KG1 (cell line): ENCODE measurements around the gene GDNF.
"Not testable (repeated sequence)": the region's sequence is repeated elsewhere in the genome, so short reads cannot be mapped to it uniquely, and the experiment has no call there.

Experiments
- DNase-seq: peaks from one replicate; lab custom pipeline; 2025; lab: John Stamatoyannopoulos, UW

GDNF gene

DNA sequence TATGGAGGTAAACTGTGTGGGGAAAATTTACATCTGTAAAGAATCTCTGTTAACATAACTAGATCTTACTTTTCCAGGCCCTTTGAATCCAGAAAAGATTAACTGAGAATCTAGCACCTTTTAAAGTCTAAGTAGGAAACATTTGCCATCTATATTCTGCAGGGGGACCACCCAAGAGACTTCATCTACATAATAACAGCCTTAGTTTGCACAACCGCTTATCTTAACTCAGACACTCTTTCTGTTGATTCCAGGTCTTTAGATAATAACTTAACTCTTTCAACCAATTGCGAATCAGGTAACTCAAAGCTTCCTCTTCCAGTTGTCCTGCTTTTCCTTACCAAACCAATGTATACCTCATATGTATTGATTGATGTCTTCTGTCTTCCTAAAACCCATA is 53.4 kb downstream of the GDNF start:
- DNase-seq = no peak

DNA sequence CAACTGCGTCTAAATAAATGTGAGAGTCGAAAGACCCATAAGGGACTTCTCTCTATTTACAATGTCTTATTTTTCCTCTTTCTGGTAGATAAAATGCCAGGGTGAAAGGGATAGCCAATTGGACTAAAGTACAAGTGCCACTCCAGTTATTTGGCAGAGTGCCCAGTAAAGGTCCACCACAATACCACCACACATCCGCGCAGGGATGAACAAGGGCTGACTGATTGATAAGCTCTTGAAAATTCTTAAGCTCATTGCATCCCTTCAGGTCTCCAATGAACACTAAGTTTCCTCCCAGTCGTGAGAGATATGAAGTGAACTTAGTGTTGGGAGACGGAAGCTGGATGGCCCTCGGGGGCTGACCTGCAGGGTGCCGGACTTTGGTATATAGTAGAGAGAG is 58.4 kb downstream of the GDNF start:
- not testable (repeated sequence) for DNase-seq

DNA sequence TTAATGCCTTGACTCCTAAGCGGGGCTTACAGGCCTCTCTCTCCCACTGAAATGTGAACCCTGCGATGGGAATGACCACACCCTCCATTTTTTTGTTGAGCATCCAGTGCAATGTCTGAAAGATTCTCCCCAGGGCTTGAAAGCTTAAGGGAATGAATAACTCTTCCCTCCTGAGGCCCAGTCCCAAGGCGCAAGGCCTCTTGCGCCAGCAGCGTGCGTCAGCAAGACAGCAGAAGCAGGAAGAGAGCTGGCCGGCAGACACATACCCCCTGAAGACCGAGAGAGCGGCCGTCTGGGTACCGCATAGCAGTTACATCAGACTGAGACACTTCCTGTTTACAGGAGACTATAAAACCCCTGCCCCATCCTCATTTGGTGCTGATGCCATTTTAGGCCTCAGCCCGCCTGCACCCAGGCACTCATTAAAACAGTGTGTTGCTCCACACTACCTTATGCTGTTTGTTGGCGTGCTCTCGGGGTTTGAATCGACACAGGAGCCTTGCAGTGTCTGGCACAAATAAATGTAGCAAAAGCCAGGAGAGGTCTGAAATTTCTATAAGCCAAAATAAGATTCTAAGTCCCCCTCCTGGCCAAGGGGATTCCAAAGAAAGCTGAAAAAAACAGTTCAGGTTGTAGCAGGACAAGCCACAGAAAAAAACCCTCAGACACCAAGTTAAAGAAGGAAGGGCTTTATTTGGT is 62.3 kb downstream of the GDNF start:
- DNase-seq = no peak

DNA sequence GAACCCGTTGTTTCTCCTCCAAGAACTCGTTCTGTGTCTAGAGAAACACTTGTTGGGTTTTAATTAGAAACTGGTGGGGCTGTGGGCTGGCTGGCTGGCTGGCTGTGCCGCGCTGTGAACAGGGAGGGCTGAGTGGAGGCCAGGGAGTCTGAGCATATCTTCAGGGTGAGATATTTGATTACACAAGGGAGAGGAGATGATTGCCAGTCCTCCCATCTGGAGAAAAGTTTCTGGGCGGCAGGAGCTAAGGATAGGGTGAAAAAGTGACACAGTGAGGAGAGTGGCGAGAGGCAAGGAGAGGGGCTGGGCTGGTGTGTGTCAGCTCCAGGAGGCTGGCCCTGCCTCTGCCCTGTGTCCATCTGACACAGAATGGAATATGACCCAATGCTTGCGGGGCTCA is 63.0 kb downstream of the GDNF start:
- DNase-seq = no peak

DNA sequence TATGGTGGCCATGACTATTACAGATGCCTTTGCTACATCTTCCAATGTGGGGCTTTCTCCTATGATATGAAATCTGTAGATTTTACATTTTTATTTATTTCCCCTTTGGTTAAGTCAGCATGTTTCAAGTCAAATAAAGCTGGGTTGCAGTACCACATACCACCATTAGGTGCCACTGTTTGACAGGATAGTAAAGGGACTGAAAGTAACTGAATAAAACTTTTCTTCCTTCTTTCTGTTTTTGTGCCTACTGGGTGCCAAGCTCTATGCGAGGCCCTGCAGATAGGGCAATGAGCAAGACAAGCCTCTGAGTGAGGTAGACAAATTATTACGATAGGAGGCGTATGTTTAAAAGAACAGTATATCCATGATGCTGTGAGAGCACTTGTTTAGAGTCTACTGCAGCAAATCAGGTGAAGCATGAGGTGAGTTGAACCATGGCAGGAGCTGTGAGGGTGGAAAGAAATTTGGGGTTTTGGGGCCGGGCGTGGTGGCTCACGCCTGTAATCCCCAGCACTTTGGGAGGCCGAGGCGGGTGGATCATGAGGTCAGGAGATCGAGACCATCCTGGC is 64.8 kb downstream of the GDNF start:
- DNase-seq = peak; percentile 2

DNA sequence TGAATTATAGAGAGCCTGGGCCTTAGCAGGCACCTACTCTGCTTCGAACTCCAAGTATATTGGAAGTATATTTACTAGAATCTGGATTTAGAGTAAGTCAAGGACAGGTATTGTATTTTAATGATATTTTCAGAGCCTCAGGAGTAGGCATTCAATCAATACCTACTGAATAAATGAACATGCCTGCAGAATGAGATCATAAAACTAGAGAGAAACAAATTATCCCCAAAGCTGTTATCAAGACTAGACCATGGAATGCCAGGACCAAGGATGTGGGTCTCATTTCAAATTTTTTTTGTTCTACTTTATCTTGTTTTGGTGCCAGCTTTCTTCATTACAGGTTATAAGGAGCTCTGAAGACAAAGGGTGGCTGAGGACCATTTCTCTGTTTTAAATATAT is 66.0 kb downstream of the GDNF start:
- no peak for DNase-seq

DNA sequence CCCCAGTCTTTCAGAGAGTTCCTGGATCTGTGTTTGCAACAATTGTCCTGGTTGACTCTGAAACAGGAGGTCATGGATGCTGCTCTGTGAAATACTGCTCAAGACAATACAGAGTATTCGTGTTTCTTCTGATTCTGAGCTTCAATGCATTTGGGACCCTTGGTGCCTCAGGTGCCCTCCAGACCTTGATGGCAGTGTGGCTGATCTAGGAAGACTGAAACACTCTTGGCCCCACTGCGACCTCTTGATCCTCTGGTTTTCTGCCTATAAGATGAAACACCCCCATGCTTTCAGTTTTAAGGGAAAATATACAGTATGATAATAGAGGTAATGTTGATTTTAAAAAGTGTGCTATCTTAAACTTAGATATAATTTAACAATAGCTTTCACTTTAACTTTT is 67.6 kb downstream of the GDNF start:
- DNase-seq = no peak

DNA sequence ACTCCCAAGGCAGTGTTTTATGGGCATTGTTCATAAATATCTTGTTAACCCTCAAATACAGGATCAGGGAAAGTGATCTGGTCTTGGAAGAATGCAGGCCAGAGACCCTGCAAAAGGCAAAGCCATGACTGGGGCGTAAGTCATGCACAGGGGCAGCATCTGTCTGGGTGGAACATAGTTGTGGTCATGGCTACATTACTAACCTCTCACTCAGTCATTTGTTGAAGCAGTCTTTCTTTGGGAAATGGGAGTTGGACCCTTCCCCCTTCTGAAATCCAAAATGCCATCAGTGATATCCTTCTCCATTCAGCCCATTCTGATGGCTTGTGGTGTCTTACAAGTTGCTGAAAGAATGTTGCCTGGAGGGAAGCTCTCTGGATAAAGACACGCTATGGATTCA is 68.1 kb downstream of the GDNF start:
- no peak for DNase-seq

DNA sequence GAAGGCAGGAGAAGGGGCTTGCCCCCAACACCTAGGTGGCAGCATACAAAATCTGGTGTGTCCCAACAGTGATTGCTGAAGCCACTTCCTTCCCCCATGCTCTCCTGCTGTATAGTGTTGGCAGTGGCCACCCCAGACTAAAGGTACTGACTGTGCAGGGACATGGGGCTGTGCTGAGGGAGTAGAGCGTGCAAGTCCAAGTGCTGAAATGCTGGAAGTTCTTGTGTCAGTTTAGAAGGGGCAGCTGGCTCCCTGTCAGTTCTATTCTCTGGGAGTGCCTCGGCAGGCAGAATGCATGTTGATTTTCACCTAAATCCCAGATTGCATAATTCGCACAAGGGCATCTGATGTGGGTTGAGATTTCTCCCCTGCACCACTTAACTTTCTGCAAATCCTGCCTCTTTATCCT is 68.6 kb downstream of the GDNF start:
- DNase-seq = no peak

DNA sequence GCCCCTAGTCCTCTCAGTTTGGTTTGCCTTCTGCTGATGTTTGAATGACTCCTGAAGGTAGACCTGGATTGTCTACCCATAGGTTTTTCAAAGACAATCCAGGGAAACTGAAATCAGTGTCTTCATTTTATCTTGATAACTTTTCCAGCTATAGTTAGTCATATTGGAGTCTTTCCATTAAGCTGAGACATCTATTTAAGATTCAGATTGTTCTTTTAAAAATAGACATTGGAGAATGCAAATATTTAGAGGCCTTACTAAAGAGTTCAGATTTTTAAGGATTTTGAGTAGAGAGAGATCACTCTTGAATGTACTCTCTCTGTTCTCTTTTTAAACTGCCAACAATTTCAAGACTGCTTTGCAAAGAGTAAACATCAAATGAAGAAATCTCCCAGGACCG is 69.1 kb downstream of the GDNF start:
- no peak for DNase-seq

DNA sequence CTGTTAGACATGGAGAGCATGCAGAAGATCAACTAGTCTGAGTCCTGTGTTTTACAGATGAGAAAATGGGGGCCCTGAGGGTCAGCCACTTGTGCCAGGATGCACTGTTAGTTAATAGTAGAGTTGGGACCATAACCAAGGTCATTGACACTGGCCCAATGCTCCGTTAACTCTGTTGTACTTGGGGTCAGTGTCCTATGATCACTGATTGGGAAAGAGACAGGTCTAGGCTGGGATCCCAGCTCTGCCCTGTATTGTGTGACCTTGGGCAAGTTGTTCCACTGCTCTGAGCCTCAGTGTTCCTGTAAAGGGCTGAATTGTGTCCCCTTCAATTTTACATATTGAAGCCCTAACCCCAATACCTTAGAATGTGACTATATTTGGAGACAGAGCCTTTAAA is 70.0 kb downstream of the GDNF start:
- DNase-seq = no peak

DNA sequence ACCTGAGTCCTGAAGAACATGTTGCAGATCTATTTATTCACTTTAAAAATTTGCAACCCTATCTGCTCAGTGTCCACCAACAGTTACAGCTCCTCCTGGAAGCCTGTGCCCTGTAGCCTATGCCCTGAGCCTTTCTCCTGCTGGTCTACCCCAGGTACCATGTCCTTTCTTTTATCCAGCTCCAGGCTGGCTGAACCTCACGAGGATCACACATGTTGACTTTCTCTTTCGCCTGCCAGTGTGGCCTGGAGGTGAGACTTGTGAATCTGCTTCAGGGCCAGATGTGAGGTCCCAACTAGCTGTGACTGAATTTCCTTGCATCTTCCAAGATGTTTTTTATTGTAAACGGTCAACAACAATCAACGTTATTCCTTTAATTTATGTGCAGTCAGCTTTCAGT is 70.7 kb downstream of the GDNF start:
- DNase-seq = no peak

DNA sequence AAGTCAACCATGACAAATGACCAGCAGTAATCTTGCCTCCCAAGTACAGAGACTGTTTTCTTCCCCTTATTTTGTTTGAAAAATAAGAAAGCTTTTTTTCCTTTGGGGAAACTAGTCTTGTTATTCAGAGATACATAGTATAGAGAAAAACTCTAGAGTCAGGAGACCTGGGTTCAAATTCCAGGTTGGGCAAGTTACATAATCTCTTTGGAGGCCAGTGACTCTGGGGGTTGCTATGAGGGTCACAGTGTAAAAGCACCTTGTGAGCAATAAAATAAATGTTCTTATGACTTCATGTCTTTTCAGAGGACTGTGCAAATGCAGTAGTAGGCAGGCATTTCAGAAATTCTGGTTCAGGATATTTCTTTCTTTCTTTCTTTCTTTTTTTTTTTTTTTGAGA is 71.5 kb downstream of the GDNF start:
- DNase-seq = no peak

DNA sequence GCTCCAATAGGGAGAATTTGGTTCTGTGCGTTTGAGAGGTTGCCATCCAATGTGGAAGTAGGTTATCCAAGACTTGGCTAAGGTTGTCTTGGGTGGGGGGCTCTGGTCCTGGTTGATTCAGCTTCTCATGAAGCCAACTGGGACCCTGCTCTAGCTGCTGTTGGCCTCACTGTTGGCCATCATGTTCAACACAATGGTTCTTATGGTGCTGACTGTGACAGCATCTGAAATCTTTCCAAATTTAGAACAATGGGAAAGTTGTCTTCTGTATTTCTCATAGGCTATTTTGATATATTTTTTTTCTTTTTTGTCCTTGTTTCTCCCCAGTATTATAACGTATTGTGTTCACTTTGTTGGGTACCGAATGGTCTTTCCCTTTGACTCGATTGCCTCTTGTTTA is 71.9 kb downstream of the GDNF start:
- no peak for DNase-seq

DNA sequence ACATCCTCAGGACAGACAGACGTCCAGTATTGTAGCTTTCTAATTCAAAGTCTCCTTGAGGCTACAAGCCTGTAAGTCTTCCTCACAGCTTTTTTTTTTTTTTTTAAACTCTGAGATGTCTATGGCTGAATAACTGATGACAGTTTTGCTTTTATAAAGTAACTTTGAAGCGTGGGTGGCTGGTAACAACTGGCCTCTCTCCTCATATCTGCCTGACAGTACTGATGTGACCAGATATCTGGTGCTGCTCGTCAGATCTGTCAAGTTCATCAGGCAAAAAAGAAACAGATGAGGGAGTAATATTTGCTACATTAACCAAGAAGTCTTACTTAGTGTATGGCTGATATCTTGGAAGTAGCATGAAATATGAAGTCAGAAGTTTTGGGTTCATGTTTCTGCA is 72.6 kb downstream of the GDNF start:
- DNase-seq = no peak
